ENCODE measurements around the gene ITGA11. TPM values are rescaled to one million over a fixed set of nuclear protein-coding genes. Genes with fewer than 3 reads are reported as not detected.

Gene ITGA11
- total and polyA plus RNA-seq, 2 experiments from 2014 or later, result 0.03 to 0.40 TPM

DNA sequence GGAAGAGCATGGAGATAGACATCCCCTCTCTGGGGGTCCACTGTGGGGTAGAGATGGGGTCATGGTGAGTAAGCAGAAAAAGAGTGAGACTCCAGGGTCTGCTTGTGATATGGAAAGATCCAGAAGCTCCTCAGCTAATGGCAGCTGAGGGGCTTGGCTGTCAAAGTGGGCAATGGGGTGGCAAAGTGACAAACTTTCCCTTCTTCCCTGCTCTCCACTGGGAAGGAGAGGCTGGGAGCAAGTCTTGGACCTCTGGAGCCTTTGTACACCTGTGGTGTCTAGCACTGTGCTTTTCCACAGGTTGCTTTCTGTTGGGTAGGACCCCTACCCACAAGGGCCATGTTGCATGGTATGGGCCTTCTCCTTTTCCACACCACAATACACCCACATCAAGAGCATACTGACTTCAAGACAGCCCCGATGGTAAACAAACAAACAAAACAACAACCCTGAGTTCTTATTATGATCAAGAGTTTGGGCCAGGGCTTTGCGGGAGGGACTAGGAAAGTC, 3.5 kb downstream of the ITGA11 start:
- Mint-ChIP-seq H3K27ac (no peak overlapping the region), H3K36me3 (ENCODE audit: low read depth) (no peaks in the 10 kb centered on the region), H3K9me3 (peaks cover 2% of the 10 kb centered on the region; the same call in 1 of the 3 replicates), H3K4me3 (no peak overlapping the region), H3K4me1 (peaks cover 10% of the 10 kb centered on the region), H3K27me3 (ENCODE audit: insufficient read depth, low read depth, poor library complexity) (peaks cover 52% of the 10 kb centered on the region)
- no peak overlapping the region for H2AFZ ChIP-seq
- no peak overlapping the region for H3K4me3 ChIP-seq
- no peaks in the 10 kb centered on the region for H3K36me3 ChIP-seq (ENCODE audit: insufficient read depth)
- peaks cover 9% of the 10 kb centered on the region for H3K4me1 ChIP-seq (ENCODE audit: insufficient read depth)
- no peak overlapping the region for H3K27ac ChIP-seq (ENCODE audit: low read depth)
- peaks cover 51% of the 10 kb centered on the region for H3K27me3 ChIP-seq (ENCODE audit: insufficient read depth)
- H4K20me1 ChIP-seq (replicated peaks; ENCODE audit: insufficient read depth), result no peaks in the 10 kb centered on the region
- ATAC-seq, result no peak
- H3K9me2 ChIP-seq (ENCODE audit: insufficient read depth), result no peaks in the 10 kb centered on the region
- no peak for DNase-seq (ENCODE audit: low spot score)
- no peak for TF ChIP-seq CREB1 (CRISPR knock-in tag; IDR thresholded peaks at IDR 0.05; ENCODE audit: low read depth)
- no peak for TF ChIP-seq ZNF462 (CRISPR knock-in tag; IDR thresholded peaks at IDR 0.05)
- no peak for TF ChIP-seq NANOG (IDR thresholded peaks at IDR 0.05; ENCODE audit: borderline replicate concordance)
- TF ChIP-seq EZH2 (IDR thresholded peaks at IDR 0.05; ENCODE audit: low read depth, unreplicated experiment), result no peak
- TF ChIP-seq STAT1 (IDR thresholded peaks at IDR 0.05; ENCODE audit: unreplicated experiment), result no peak
- no peak for TF ChIP-seq CTCF (conservative IDR thresholded peaks at IDR 0.05; ENCODE audit: low read depth in 2 of 2)
- no peak for TF ChIP-seq ETS1 (IDR thresholded peaks at IDR 0.05)
- TF ChIP-seq EZH2phosphoT487 (IDR thresholded peaks at IDR 0.05; ENCODE audit: unreplicated experiment), result no peak
- TF ChIP-seq, protein P1, sequence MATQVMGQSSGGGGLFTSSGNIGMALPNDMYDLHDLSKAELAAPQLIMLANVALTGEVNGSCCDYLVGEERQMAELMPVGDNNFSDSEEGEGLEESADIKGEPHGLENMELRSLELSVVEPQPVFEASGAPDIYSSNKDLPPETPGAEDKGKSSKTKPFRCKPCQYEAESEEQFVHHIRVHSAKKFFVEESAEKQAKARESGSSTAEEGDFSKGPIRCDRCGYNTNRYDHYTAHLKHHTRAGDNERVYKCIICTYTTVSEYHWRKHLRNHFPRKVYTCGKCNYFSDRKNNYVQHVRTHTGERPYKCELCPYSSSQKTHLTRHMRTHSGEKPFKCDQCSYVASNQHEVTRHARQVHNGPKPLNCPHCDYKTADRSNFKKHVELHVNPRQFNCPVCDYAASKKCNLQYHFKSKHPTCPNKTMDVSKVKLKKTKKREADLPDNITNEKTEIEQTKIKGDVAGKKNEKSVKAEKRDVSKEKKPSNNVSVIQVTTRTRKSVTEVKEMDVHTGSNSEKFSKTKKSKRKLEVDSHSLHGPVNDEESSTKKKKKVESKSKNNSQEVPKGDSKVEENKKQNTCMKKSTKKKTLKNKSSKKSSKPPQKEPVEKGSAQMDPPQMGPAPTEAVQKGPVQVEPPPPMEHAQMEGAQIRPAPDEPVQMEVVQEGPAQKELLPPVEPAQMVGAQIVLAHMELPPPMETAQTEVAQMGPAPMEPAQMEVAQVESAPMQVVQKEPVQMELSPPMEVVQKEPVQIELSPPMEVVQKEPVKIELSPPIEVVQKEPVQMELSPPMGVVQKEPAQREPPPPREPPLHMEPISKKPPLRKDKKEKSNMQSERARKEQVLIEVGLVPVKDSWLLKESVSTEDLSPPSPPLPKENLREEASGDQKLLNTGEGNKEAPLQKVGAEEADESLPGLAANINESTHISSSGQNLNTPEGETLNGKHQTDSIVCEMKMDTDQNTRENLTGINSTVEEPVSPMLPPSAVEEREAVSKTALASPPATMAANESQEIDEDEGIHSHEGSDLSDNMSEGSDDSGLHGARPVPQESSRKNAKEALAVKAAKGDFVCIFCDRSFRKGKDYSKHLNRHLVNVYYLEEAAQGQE (IDR thresholded peaks at IDR 0.05; ENCODE audit: unreplicated experiment), result no peak
- TF ChIP-seq ZNF114 (CRISPR knock-in tag; IDR thresholded peaks at IDR 0.05), result no peak
- no peak for TF ChIP-seq ZNF331 (CRISPR knock-in tag; IDR thresholded peaks at IDR 0.05; ENCODE audit: low read depth)
- no peak for TF ChIP-seq POLR2AphosphoS5 (IDR thresholded peaks at IDR 0.05; ENCODE audit: low read depth)
- TF ChIP-seq JUNB (IDR thresholded peaks at IDR 0.05; ENCODE audit: unreplicated experiment), result no peak
- no peaks in the 10 kb centered on the region for H3F3A ChIP-seq (replicated peaks; ENCODE audit: low read depth)
- H3K79me2 ChIP-seq (replicated peaks; ENCODE audit: insufficient read depth), result no peaks in the 10 kb centered on the region
- H3K4me2 ChIP-seq, result no peak overlapping the region

All from GM23338 (cell line).